ENCODE measurements around the gene DOCK1. TPM values are rescaled to one million over a fixed set of nuclear protein-coding genes. Genes with fewer than 3 reads are reported as not detected.
"Not testable (repeated sequence)": the region's sequence is repeated elsewhere in the genome, so short reads cannot be mapped to it uniquely, and the experiment has no call there.

The DOCK1 gene
- total and polyA plus RNA-seq, 5 donors, result 7.8 to 23.1 (median 20.8) TPM

- intact Hi-C loops (cut with DNase I), result no loop called here
- Histone ChIP-seq H3K27me3 (ENCODE audit: control insufficient read depth, insufficient read depth) (no peaks in the 10 kb centered on the region), H3K4me3 (ENCODE audit: low read length) (no peak overlapping the region), H3K4me1 (ENCODE audit: control insufficient read depth, insufficient read depth, low read length) (no peaks in the 10 kb centered on the region), H3K27ac (ENCODE audit: low read length) (no peak overlapping the region), H3K9me3 (ENCODE audit: control insufficient read depth, low read length) (no peaks in the 10 kb centered on the region)
- ATAC-seq (no peak), DNase-seq (no peak)
- 73% methylated on average over 4 of the region's 4 CpGs for whole genome bisulfite sequencing
Measured at GRCh38 chr10:127283017-127283416, 377.8 kb downstream of the DOCK1 start.

DNA sequence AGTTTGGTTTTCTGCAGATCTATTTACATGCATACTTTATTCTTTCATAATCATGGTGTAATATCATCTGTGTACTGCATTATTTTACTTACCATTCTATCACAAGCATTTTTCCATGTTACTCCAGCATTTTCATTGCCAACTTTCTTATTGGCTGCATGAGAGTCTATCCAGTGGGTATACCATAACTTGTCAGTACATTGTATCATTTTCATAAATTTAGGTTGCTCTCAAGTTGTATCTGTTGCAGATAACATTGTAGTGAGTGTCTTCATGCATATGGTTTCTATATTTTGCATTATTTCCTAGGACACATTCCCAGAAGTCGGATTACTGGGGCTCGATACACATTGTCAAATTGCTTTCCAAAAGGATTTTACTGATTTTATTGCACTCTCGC is 378.3 kb downstream of the DOCK1 start:
- 94% methylated on average over 3 of the region's 3 CpGs for WGBS

GRCh38 chr10:127290850-127291249 is 385.6 kb downstream of the DOCK1 start:
- no peak for DNase-seq
- WGBS, result 79% methylated on average over 4 of the region's 4 CpGs
- intact Hi-C loops (cut with DNase I), result no loop called here
- Histone ChIP-seq H3K9me3 (ENCODE audit: control insufficient read depth, low read length) (no peaks in the 10 kb centered on the region), H3K4me1 (ENCODE audit: control insufficient read depth, insufficient read depth, low read length) (no peaks in the 10 kb centered on the region), H3K4me3 (ENCODE audit: low read length) (no peak overlapping the region), H3K27ac (ENCODE audit: low read length) (no peak overlapping the region), H3K27me3 (ENCODE audit: control insufficient read depth, insufficient read depth) (no peaks in the 10 kb centered on the region)
- no peak for ATAC-seq

More for the DNA sequence above, 378.3 kb downstream of the DOCK1 start:
- intact Hi-C loops (cut with DNase I), result no loop called here
- ATAC-seq, result no peak
- no peak for DNase-seq
- Histone ChIP-seq H3K9me3 (ENCODE audit: control insufficient read depth, low read length) (no peaks in the 10 kb centered on the region), H3K4me3 (ENCODE audit: low read length) (no peak overlapping the region), H3K27me3 (ENCODE audit: control insufficient read depth, insufficient read depth) (no peaks in the 10 kb centered on the region), H3K27ac (ENCODE audit: low read length) (no peak overlapping the region), H3K4me1 (ENCODE audit: control insufficient read depth, insufficient read depth, low read length) (no peaks in the 10 kb centered on the region)

GRCh38 chr10:127291329-127291728 is 386.1 kb downstream of the DOCK1 start:
- DNase-seq, result no peak
- H3K27me3 ChIP-seq (ENCODE audit: control insufficient read depth, insufficient read depth), result no peaks in the 10 kb centered on the region
- no peak for ATAC-seq
- intact Hi-C loops (cut with DNase I), result no loop called here
- H3K9me3 ChIP-seq (ENCODE audit: control insufficient read depth, low read length), result no peaks in the 10 kb centered on the region
- H3K27ac ChIP-seq (ENCODE audit: low read length), result no peak overlapping the region
- no peaks in the 10 kb centered on the region for H3K4me1 ChIP-seq (ENCODE audit: control insufficient read depth, insufficient read depth, low read length)
- no peak overlapping the region for H3K4me3 ChIP-seq (ENCODE audit: low read length)
- 90% methylated on average over 8 of the region's 8 CpGs for WGBS

DNA sequence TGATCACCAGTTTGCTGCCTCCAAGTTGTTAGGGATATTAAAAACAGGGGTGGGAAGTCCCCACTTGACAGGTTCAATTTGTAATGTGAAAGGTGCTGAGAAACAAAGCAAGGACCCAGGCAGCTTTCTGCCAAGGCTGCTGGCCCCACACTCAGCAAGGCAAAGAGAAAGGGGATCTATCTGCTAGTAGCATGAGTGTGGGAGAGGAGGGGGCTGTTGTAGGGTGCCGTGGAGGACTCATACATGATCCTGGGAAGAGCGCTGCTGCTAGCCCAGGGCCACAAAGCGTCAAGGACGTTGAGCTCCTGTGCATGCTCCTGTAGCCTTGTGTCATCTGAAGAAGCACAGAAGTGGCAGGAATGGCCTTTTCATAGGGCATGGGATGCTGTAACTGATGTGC is 387.7 kb downstream of the DOCK1 start:
- no peaks in the 10 kb centered on the region for H3K9me3 ChIP-seq (ENCODE audit: control insufficient read depth, low read length)
- H3K4me3 ChIP-seq (ENCODE audit: low read length), result no peak overlapping the region
- intact Hi-C loops (cut with DNase I), result no loop called here
- H3K27me3 ChIP-seq (ENCODE audit: control insufficient read depth, insufficient read depth), result no peaks in the 10 kb centered on the region
- WGBS, result 95% methylated on average over 4 of the region's 4 CpGs
- no peaks in the 10 kb centered on the region for H3K4me1 ChIP-seq (ENCODE audit: control insufficient read depth, insufficient read depth, low read length)
- DNase-seq (no peak), ATAC-seq (no peak)
- H3K27ac ChIP-seq (ENCODE audit: low read length), result no peak overlapping the region

DNA sequence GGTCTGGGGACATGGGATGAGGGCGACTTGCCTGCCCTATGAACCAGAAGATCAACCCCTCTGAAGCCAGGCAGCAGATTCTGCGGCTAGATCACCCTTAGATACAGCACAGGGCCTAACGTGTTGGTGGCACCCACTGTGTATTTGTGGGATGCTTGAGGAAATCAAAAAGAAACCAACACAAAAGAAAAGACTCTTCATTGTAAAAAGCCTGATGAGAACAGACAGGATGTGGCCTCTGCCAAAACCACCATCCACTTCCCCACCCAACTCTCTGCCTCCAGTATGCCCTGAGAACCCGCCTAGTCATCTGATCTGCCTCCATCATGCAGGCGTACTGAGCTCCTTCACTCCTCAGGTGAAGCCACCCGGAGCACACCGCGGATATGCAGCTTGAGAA is 388.4 kb downstream of the DOCK1 start:
- DNase-seq, result no peak
- intact Hi-C loops (cut with DNase I), result no loop called here
- H3K27me3 ChIP-seq (ENCODE audit: control insufficient read depth, insufficient read depth), result no peaks in the 10 kb centered on the region
- 92% methylated on average over 8 of the region's 8 CpGs for WGBS
- no peak overlapping the region for H3K27ac ChIP-seq (ENCODE audit: low read length)
- ATAC-seq, result peak in 1 of 2 donors; percentile 31
- H3K9me3 ChIP-seq (ENCODE audit: control insufficient read depth, low read length), result no peaks in the 10 kb centered on the region
- no peaks in the 10 kb centered on the region for H3K4me1 ChIP-seq (ENCODE audit: control insufficient read depth, insufficient read depth, low read length)
- no peak overlapping the region for H3K4me3 ChIP-seq (ENCODE audit: low read length)

- no peaks in the 10 kb centered on the region for H3K9me3 ChIP-seq (ENCODE audit: control insufficient read depth, low read length)
- peaks cover 4% of the 10 kb centered on the region for H3K4me1 ChIP-seq (ENCODE audit: control insufficient read depth, insufficient read depth, low read length)
- ATAC-seq (no peak), DNase-seq (no peak)
- intact Hi-C loops (cut with DNase I), result no loop called here
- no peak overlapping the region for H3K27ac ChIP-seq (ENCODE audit: low read length)
- H3K4me3 ChIP-seq (ENCODE audit: low read length), result no peak overlapping the region
- 97% methylated on average over 6 of the region's 6 CpGs for WGBS
- no peaks in the 10 kb centered on the region for H3K27me3 ChIP-seq (ENCODE audit: control insufficient read depth, insufficient read depth)
Measured at GRCh38 chr10:127296696-127297095, 391.5 kb downstream of the DOCK1 start.

- ATAC-seq, result no peak
- no peak overlapping the region for H3K27ac ChIP-seq (ENCODE audit: low read length)
Measured at GRCh38 chr10:127298381-127298780, 393.2 kb downstream of the DOCK1 start.

GRCh38 chr10:127299192-127299591 is 394.0 kb downstream of the DOCK1 start:
- ATAC-seq; H3K4me1 ChIP-seq (ENCODE audit: control insufficient read depth, insufficient read depth, low read length); H3K9me3 ChIP-seq (ENCODE audit: control insufficient read depth, low read length); intact Hi-C loops (cut with DNase I); H3K27ac ChIP-seq (ENCODE audit: low read length); H3K4me3 ChIP-seq (ENCODE audit: low read length); H3K27me3 ChIP-seq (ENCODE audit: control insufficient read depth, insufficient read depth); DNase-seq: not testable (repeated sequence)
- WGBS, result 98% methylated on average over 11 of the region's 11 CpGs

More at GRCh38 chr10:127298381-127298780, 393.2 kb downstream of the DOCK1 start:
- DNase-seq, result no peak
- WGBS, result 82% methylated on average over 4 of the region's 4 CpGs
- Histone ChIP-seq H3K27me3 (ENCODE audit: control insufficient read depth, insufficient read depth) (no peaks in the 10 kb centered on the region), H3K4me3 (ENCODE audit: low read length) (no peak overlapping the region), H3K9me3 (ENCODE audit: control insufficient read depth, low read length) (no peaks in the 10 kb centered on the region), H3K4me1 (ENCODE audit: control insufficient read depth, insufficient read depth, low read length) (peaks cover 4% of the 10 kb centered on the region)
- intact Hi-C loops (cut with DNase I), result no loop called here

DNA sequence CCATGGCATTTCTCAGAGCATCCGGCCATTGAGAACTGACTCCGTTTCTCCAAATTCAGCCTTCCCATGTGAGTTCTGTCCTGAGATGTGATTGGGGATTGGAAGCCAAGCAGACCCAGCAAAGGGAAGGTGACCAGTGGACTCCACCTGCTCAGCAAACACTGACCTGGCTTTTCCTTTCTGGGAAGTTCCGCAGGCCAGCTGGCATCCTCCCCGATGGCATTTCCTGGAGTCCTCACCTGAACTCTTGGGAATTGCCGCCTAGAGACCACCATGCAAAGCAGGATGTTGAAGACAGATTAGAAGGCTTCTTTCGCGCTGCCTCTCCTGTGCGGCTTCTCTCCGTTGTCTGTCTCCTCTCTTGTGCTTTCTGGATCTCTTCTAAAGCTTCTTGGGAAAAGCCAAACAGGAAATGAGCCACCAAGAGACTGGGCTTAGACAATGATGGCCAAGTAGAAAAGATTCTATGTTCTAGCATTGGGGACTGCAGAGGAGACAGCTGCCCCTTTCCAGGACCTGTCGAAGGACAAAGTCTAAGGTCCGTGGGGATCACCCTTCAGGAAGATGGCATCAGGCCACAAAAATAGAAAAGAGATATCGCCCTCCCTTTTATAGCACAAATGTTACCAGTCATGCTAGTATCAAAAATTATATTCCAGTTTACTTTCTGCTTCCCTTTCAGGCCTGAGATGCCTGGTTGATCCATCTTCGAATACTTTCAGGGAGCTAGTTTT is 394.9 kb downstream of the DOCK1 start:
- no peak for DNase-seq
- WGBS, result 70% methylated on average over 13 of the region's 13 CpGs
- no peaks in the 10 kb centered on the region for H3K9me3 ChIP-seq (ENCODE audit: control insufficient read depth, low read length)
- H3K4me3 ChIP-seq (ENCODE audit: low read length), result no peak overlapping the region
- ATAC-seq, result no peak
- H3K27me3 ChIP-seq (ENCODE audit: control insufficient read depth, insufficient read depth), result no peaks in the 10 kb centered on the region
- intact Hi-C loops (cut with DNase I), result no loop called here
- peaks cover 4% of the 10 kb centered on the region for H3K4me1 ChIP-seq (ENCODE audit: control insufficient read depth, insufficient read depth, low read length)
- H3K27ac ChIP-seq (ENCODE audit: low read length), result no peak overlapping the region

DNA sequence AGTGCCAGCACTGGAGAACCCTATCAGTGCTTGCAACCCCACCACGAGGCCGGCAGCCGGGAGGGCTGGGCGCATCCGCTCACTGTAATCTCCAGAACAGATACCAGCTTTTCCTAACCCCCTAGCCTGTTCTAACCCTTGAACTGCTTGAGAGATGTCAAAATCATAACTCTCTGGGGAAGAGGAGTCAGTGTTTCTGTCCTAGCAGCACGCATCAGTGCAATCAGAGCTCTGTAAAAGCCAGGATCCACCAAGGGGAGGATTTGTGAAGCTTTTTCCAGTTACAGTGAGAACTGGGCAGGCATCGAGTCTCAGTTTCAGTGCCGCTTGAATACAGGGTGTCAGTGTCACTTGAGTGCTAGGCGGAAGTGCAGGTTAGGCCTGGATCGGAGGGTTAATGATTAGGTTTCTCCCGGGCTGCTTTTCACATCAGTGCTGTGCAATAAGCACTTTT is 395.7 kb downstream of the DOCK1 start:
- WGBS, result 84% methylated on average over 11 of the region's 11 CpGs
- H3K27ac ChIP-seq (ENCODE audit: low read length), result no peak overlapping the region
- DNase-seq, result no peak

GRCh38 chr10:127302343-127302742 is 397.1 kb downstream of the DOCK1 start:
- H3K4me1 ChIP-seq (ENCODE audit: control insufficient read depth, insufficient read depth, low read length), result peaks cover 4% of the 10 kb centered on the region
- 67% methylated on average over 3 of the region's 3 CpGs for WGBS
- no peaks in the 10 kb centered on the region for H3K9me3 ChIP-seq (ENCODE audit: control insufficient read depth, low read length)
- H3K27me3 ChIP-seq (ENCODE audit: control insufficient read depth, insufficient read depth), result no peaks in the 10 kb centered on the region
- intact Hi-C loops (cut with DNase I), result no loop called here
- DNase-seq (no peak), ATAC-seq (no peak)
- H3K4me3 ChIP-seq (ENCODE audit: low read length), result no peak overlapping the region
- no peak overlapping the region for H3K27ac ChIP-seq (ENCODE audit: low read length)

More for the DNA sequence above, 395.7 kb downstream of the DOCK1 start:
- intact Hi-C loops (cut with DNase I), result no loop called here
- Histone ChIP-seq H3K27me3 (ENCODE audit: control insufficient read depth, insufficient read depth) (no peaks in the 10 kb centered on the region), H3K4me1 (ENCODE audit: control insufficient read depth, insufficient read depth, low read length) (peaks cover 4% of the 10 kb centered on the region), H3K4me3 (ENCODE audit: low read length) (no peak overlapping the region), H3K9me3 (ENCODE audit: control insufficient read depth, low read length) (no peaks in the 10 kb centered on the region)
- ATAC-seq, result peak in 1 of 2 donors; percentile 52

All from right cardiac atrium (tissue), 5 donors.